ENCODE measurements around the gene C1GALT1. TPM values are rescaled to one million over a fixed set of nuclear protein-coding genes. Genes with fewer than 3 reads are reported as not detected.

C1GALT1 gene
- 96.4 TPM for total RNA-seq

GRCh38 chr7:7182156-7183060 lies at the start of gene C1GALT1:
Gene C1GALT1 (plus strand): TSS chr7:7182544. CDS start chr7:7234320, 51,776 bp downstream.

